Fibroblast of lung (primary cell): ENCODE results near the gene ARMCX2. TPM values are rescaled to one million over a fixed set of nuclear protein-coding genes. Genes with fewer than 3 reads are reported as not detected.

ENCODE experiments used
- DNase-seq, 2 donors: peaks; one replicate each; pipeline versions ENCODE4 v3.0.0 to v3.0.0-alpha.2; 2010; ENCODE audit warnings: low read depth in 2 of 2
- H2AFZ ChIP-seq: 2 replicates; pipeline ENCODE4 v1.5.1; 2012; ENCODE audit warnings: low read length, control low read depth, inconsistent platforms
- H3K27ac ChIP-seq: 2 replicates; pipeline ENCODE4 v1.5.1; 2011; ENCODE audit warnings: low read length, control low read depth; ENCODE audit not compliant: insufficient read depth
- H3K27me3 ChIP-seq: 2 replicates; pipeline ENCODE4 v1.5.1; 2011; ENCODE audit warnings: mild to moderate bottlenecking, low read length; ENCODE audit not compliant: control insufficient read depth, insufficient read depth
- H3K36me3 ChIP-seq: 2 replicates; pipeline ENCODE4 v1.5.1; 2011; ENCODE audit warnings: low read length; ENCODE audit not compliant: control insufficient read depth, insufficient read depth
- H3K4me1 ChIP-seq: 2 replicates; pipeline ENCODE4 v1.5.1; 2011; ENCODE audit warnings: low read length; ENCODE audit not compliant: control insufficient read depth, insufficient read depth; ENCODE audit errors: extremely low read depth
- H3K4me2 ChIP-seq: 2 replicates; pipeline ENCODE4 v1.5.1; 2011; ENCODE audit warnings: low read length, control low read depth; ENCODE audit not compliant: insufficient read depth; ENCODE audit errors: extremely low read depth
- H3K4me3 ChIP-seq, 4 experiments: fragments of 200-600 bp in 1 of 4; sonication (generic) in 1 of 4; replicated peaks in 1 of 4; 2 replicates each; pipeline ENCODE4 v1.5.1; 2011 to 2016; ENCODE audit warnings: low read length in 4 of 4, low read depth in 3 of 4, mild to moderate bottlenecking in 3 of 4, control low read depth in 2 of 4, inconsistent platforms in 1 of 4, mixed read lengths in 1 of 4; ENCODE audit not compliant: insufficient read depth in 1 of 4; ENCODE audit errors: control extremely low read depth in 1 of 4
- H3K79me2 ChIP-seq: 2 replicates; pipeline ENCODE4 v1.5.1; 2012; ENCODE audit warnings: mild to moderate bottlenecking, low read length, inconsistent platforms; ENCODE audit not compliant: control insufficient read depth, insufficient read depth
- H3K9ac ChIP-seq: 2 replicates; pipeline ENCODE4 v1.5.1; 2011; ENCODE audit warnings: mild to moderate bottlenecking, low read length, control low read depth; ENCODE audit not compliant: insufficient read depth
- H3K9me3 ChIP-seq: 2 replicates; pipeline ENCODE4 v1.5.1; 2012; ENCODE audit warnings: low read depth, low read length; ENCODE audit not compliant: control insufficient read depth, insufficient read depth
- H4K20me1 ChIP-seq: 2 replicates; pipeline ENCODE4 v1.5.1; 2011; ENCODE audit warnings: low read length; ENCODE audit not compliant: control insufficient read depth, insufficient read depth; ENCODE audit errors: extremely low read depth
- EZH2 ChIP-seq: IDR thresholded peaks from 2 replicates; pipeline ENCODE4 v1.5.1; 2012; ENCODE audit warnings: low read length, control low read depth, mild to moderate bottlenecking; ENCODE audit errors: missing control alignments
- polyA plus RNA-seq, 2 donors: library from polyadenylated mRNA; depleted of rRNA in 1 of 2; stranded (reverse) in 1 of 2; unstranded in 1 of 2; fragments of >200 nt; gene quantifications; 2 replicates each; pipeline ENCODE4 v1.2.1, GENCODE V29; 2011 to 2012; ENCODE audit warnings: missing spikeins in 1 of 2
- total RNA-seq: library from RNA; depleted of rRNA; stranded (reverse); fragments of >200 nt; gene quantifications from 2 replicates; pipeline ENCODE4 v1.2.1, GENCODE V29; 2014
- TF ChIP-seq, protein P1 (sequence below), 2 donors: IDR thresholded peaks in 1 of 2; conservative IDR thresholded peaks in 1 of 2; 1 replicate in 1 of 2; 2 replicates in 1 of 2; pipeline ENCODE4 v1.5.1; 2011 to 2012; ENCODE audit warnings: low read length in 2 of 2, control low read depth in 1 of 2, inconsistent platforms in 1 of 2, low read depth in 1 of 2, mild to moderate bottlenecking in 1 of 2

ARMCX2 gene
- total and polyA plus RNA-seq, 2 donors (not counting 1 experiment from before 2014, with no cell fraction given) = 66.2 to 107 TPM

DNA sequence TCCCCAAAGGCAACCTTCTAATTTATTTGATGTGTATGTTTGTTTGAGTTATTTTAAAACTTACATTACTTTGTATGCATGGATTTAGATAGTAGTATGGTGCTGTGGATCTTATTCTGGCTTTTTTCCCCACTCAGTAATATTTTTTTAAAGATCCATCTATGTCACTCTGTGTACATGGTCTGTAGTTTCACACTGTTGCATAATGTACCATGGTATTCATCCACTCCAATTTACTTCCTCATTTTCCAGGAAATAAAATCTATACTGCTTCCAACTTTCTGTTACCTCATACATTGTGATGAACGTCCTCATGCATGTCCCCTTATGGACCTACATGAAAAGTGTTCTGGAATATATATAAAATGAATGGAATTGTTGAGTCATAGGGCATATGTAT is 17.6 kb downstream of the ARMCX2 start:
- DNase-seq = no peak
- Histone ChIP-seq H4K20me1 (no peaks in the 10 kb centered on the region), H3K27me3 (no peaks in the 10 kb centered on the region), H3K4me3 (no peak overlapping the region), H3K79me2 (no peaks in the 10 kb centered on the region), H3K4me1 (no peaks in the 10 kb centered on the region), H2AFZ (no peak overlapping the region), H3K4me2 (no peak overlapping the region), H3K36me3 (no peaks in the 10 kb centered on the region), H3K27ac (no peak overlapping the region), H3K9ac (no peak overlapping the region), H3K9me3 (no peaks in the 10 kb centered on the region)
- no peak for TF ChIP-seq EZH2
- TF ChIP-seq, protein P1, sequence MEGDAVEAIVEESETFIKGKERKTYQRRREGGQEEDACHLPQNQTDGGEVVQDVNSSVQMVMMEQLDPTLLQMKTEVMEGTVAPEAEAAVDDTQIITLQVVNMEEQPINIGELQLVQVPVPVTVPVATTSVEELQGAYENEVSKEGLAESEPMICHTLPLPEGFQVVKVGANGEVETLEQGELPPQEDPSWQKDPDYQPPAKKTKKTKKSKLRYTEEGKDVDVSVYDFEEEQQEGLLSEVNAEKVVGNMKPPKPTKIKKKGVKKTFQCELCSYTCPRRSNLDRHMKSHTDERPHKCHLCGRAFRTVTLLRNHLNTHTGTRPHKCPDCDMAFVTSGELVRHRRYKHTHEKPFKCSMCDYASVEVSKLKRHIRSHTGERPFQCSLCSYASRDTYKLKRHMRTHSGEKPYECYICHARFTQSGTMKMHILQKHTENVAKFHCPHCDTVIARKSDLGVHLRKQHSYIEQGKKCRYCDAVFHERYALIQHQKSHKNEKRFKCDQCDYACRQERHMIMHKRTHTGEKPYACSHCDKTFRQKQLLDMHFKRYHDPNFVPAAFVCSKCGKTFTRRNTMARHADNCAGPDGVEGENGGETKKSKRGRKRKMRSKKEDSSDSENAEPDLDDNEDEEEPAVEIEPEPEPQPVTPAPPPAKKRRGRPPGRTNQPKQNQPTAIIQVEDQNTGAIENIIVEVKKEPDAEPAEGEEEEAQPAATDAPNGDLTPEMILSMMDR (conservative IDR thresholded peaks at IDR 0.05 in 1 of 2, IDR thresholded peaks at IDR 0.05 in 1 of 2; ENCODE audit: low read depth in 1 of 2, low read length in 2 of 2) = no peak

DNA sequence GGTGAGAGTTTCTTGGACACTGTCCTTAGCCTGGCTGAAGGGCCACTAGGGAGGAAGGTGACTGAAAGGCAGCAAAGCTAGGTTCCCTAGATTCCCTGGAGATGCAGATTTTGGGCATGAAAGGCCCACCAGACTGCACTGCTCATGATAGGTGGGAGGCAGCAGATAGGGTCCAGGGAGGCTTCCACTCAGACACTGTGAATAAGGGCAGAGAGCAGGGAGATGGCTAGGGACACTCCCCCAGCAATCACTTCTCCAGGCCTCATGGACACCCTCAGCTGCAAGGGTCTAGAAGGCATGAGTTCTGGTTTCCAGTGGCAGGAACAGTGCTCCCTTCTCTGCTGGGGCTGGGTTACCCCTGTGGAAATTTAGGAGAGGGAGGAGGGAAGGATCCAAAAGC is 20.1 kb downstream of the ARMCX2 start:
- H3K9ac ChIP-seq = no peak overlapping the region
- H2AFZ ChIP-seq = no peak overlapping the region
- no peaks in the 10 kb centered on the region for H3K27me3 ChIP-seq
- TF ChIP-seq EZH2 = no peak
- TF ChIP-seq, protein P1 (conservative IDR thresholded peaks at IDR 0.05 in 1 of 2, IDR thresholded peaks at IDR 0.05 in 1 of 2; ENCODE audit: low read depth in 1 of 2, low read length in 2 of 2) = no peak
- no peak overlapping the region for H3K4me3 ChIP-seq
- H3K9me3 ChIP-seq = no peaks in the 10 kb centered on the region
- no peaks in the 10 kb centered on the region for H3K79me2 ChIP-seq
- no peak overlapping the region for H3K27ac ChIP-seq
- no peaks in the 10 kb centered on the region for H3K36me3 ChIP-seq
- DNase-seq = no peak
- no peak overlapping the region for H3K4me2 ChIP-seq
- H3K4me1 ChIP-seq = no peaks in the 10 kb centered on the region
- H4K20me1 ChIP-seq = no peaks in the 10 kb centered on the region

DNA sequence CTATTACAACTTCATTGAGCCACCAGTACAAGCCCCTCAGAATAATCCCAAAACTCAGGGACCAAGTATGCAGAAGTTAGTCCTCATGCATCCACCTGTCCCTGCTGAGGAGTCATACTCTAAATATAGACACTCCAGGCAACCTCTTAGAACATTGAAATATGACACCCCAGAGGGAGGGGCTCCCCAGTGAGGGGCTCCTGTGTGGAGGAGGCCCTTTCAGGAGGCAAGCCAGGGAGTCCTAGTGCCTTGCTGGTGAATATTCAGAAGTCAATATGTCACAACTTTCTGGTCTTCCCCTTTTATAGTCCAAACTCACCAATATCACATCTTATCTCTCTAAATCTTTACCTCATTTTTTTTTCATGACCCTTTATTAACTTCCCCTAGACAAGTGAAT is 40.3 kb downstream of the ARMCX2 start:
- Histone ChIP-seq H3K27ac (no peak overlapping the region), H3K4me2 (no peak overlapping the region), H3K79me2 (peaks cover 14% of the 10 kb centered on the region), H2AFZ (no peak overlapping the region), H3K4me1 (no peaks in the 10 kb centered on the region), H3K9me3 (no peaks in the 10 kb centered on the region), H3K27me3 (no peaks in the 10 kb centered on the region), H4K20me1 (no peaks in the 10 kb centered on the region), H3K4me3 (no peak overlapping the region), H3K9ac (no peak overlapping the region), H3K36me3 (no peaks in the 10 kb centered on the region)
- DNase-seq = peak; percentile 17 to 53
- TF ChIP-seq EZH2 = no peak
- TF ChIP-seq, protein P1 (conservative IDR thresholded peaks at IDR 0.05 in 1 of 2, IDR thresholded peaks at IDR 0.05 in 1 of 2; ENCODE audit: low read depth in 1 of 2, low read length in 2 of 2) = no peak
